ENCODE measurements around the gene C1orf21. TPM values are rescaled to one million over a fixed set of nuclear protein-coding genes. Genes with fewer than 3 reads are reported as not detected.
A peak's percentile ranks its signal among the peaks of the same experiment; 100 is the strongest.

Gene C1orf21
- total RNA-seq, 4 donors from 2014 or later, result 30.6 to 61.7 (median 43.0) TPM

GRCh38 chr1:184518736-184519357 lies 132.0 kb downstream of the C1orf21 start:
- Histone ChIP-seq H3K36me3 (peaks cover 0 to 3% (median 0%) of the 10 kb centered on the region in 3 donors), H3K9me3 (no peaks in the 10 kb centered on the region), H3K4me3 (no peak overlapping the region), H3K27ac (peak overlapping the region in 1 of 4 donors; percentile 16), H3K27me3 (no peaks in the 10 kb centered on the region), H3K4me1 (peaks cover 0 to 16% (median 0%) of the 10 kb centered on the region in 4 donors)
- no peak for DNase-seq (ENCODE audit: low spot score in 2 of 2)
- no peak for TF ChIP-seq EP300 (IDR thresholded peaks at IDR 0.05)
- no peak for TF ChIP-seq POLR2A (IDR thresholded peaks at IDR 0.05)
- TF ChIP-seq CTCF (IDR thresholded peaks at IDR 0.05), result no peak
- WGBS, 2 donors, result 50 to 63% methylated on average over 4 of the region's 4 CpGs

- peaks cover 0 to 16% (median 0%) of the 10 kb centered on the region in 4 donors for H3K4me1 ChIP-seq
- no peak overlapping the region for H3K4me3 ChIP-seq
- H3K27ac ChIP-seq, result no peak overlapping the region
- WGBS, 2 donors, result 48 to 64% methylated on average over 2 of the region's 2 CpGs
- no peak for DNase-seq (ENCODE audit: low spot score in 2 of 2)
- TF ChIP-seq POLR2A (IDR thresholded peaks at IDR 0.05) (no peak), CTCF (IDR thresholded peaks at IDR 0.05) (no peak), EP300 (IDR thresholded peaks at IDR 0.05) (no peak)
- peaks cover 0 to 3% (median 0%) of the 10 kb centered on the region in 3 donors for H3K36me3 ChIP-seq
- no peaks in the 10 kb centered on the region for H3K9me3 ChIP-seq
- no peaks in the 10 kb centered on the region for H3K27me3 ChIP-seq
Observed at GRCh38 chr1:184520336-184520735, 133.5 kb downstream of the C1orf21 start.

GRCh38 chr1:184524248-184524647 lies 137.4 kb downstream of the C1orf21 start:
- Histone ChIP-seq H3K36me3 (no peaks in the 10 kb centered on the region), H3K4me3 (no peak overlapping the region), H3K9me3 (no peaks in the 10 kb centered on the region), H3K27me3 (no peaks in the 10 kb centered on the region), H3K27ac (no peak overlapping the region), H3K4me1 (no peaks in the 10 kb centered on the region)
- 92 to 94% methylated on average over 1 of the region's 1 CpG for WGBS, 2 donors
- TF ChIP-seq EP300 (IDR thresholded peaks at IDR 0.05) (no peak), CTCF (IDR thresholded peaks at IDR 0.05) (no peak), POLR2A (IDR thresholded peaks at IDR 0.05) (no peak)
- no peak for DNase-seq (ENCODE audit: low spot score in 2 of 2)

GRCh38 chr1:184527402-184527801 lies 140.6 kb downstream of the C1orf21 start:
- Histone ChIP-seq H3K36me3 (no peaks in the 10 kb centered on the region), H3K27ac (no peak overlapping the region), H3K4me1 (peaks cover 0 to 2% (median 0%) of the 10 kb centered on the region in 4 donors), H3K27me3 (no peaks in the 10 kb centered on the region), H3K4me3 (no peak overlapping the region), H3K9me3 (no peaks in the 10 kb centered on the region)
- TF ChIP-seq CTCF (IDR thresholded peaks at IDR 0.05), result no peak
- no peak for DNase-seq (ENCODE audit: low spot score in 2 of 2)
- 91 to 98% methylated on average over 4 of the region's 4 CpGs for WGBS, 2 donors

- TF ChIP-seq CTCF (IDR thresholded peaks at IDR 0.05) (no peak), POLR2A (IDR thresholded peaks at IDR 0.05) (no peak), EP300 (IDR thresholded peaks at IDR 0.05) (no peak)
- Histone ChIP-seq H3K4me3 (no peak overlapping the region), H3K27me3 (no peaks in the 10 kb centered on the region), H3K27ac (no peak overlapping the region), H3K36me3 (no peaks in the 10 kb centered on the region), H3K4me1 (peaks cover 0 to 30% (median 12%) of the 10 kb centered on the region in 4 donors), H3K9me3 (no peaks in the 10 kb centered on the region)
- WGBS, 2 donors, result 96 to 100% methylated on average over 2 of the region's 2 CpGs
- DNase-seq (ENCODE audit: low spot score in 2 of 2), result no peak
Observed at GRCh38 chr1:184530226-184530625, 143.4 kb downstream of the C1orf21 start.
